ENCODE measurements around the gene KCNH2. TPM values are rescaled to one million over a fixed set of nuclear protein-coding genes. Genes with fewer than 3 reads are reported as not detected.

KCNH2 gene
- total and polyA plus RNA-seq, 10 of the 15 experiments (the other 5 are each of a cell fraction or from before 2014, with no cell fraction given) = 0.04 to 0.24 (median 0.17) TPM; not detected in 6

DNA sequence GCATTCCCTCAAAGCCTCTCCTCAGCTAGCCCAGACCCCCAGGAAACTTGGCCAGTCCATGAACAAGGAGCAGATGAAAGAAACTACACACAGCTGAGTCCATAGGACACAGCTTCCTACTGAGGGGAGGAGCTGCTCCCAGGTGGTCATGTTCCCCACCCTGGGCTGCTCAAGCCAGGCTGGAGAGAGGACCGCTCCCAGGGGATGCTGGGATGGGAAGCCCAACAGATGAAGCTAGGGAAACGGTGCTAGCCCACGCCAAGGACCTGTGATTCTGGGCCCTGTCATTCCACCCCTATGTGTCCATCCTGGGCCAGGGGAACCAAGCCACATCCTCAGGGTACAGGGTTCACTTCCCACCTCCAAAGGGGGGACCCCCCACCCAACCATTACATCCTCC is 19.0 kb downstream of the KCNH2 start:
- intact Hi-C loops (cut with micrococcal nuclease; ENCODE audit: unreplicated experiment) (no loop called here), in situ Hi-C loops (cut with MboI) (no loop called here)
- DNase-seq (ENCODE audit: low read depth, low spot score) (no peak), ATAC-seq (no peak), FAIRE-seq (no peak)
- no peak overlapping the region for H3K4me3 ChIP-seq
- BruUV-seq (replicated peaks) = no TSS peak
- H3K4me2 ChIP-seq (ENCODE audit: control insufficient read depth, insufficient read depth) = no peak overlapping the region
- ChIA-PET POLR2A (interaction anchor here (0.5 kb wide), 1 partner anchor 556 kb away, joined by 3 read pairs; no protein-coding TSS in a partner anchor), RAD21 (ENCODE audit: unreplicated experiment) (no interaction called here), SMC1A (ENCODE audit: uncharacterized antibody, unreplicated experiment) (no interaction called here), CTCF (interaction anchor here (0.7 to 0.8 kb wide), 2 partner anchors 57 to 61 kb away, joined by 3 read pairs; no protein-coding TSS in a partner anchor)
- no peaks in the 10 kb centered on the region for H3K9me3 ChIP-seq (replicated peaks; ENCODE audit: control insufficient read depth, insufficient read depth, low read length)
- no peaks in the 10 kb centered on the region for H3K36me3 ChIP-seq (ENCODE audit: control insufficient read depth in 2 of 2, insufficient read depth in 2 of 2, low read length in 1 of 2)
- no peak overlapping the region for H3K27ac ChIP-seq (ENCODE audit: control insufficient read depth, insufficient read depth)
- TF ChIP-seq JUND (IDR thresholded peaks at IDR 0.05; ENCODE audit: low read depth, low read length) (no peak), NFXL1 (IDR thresholded peaks at IDR 0.05; ENCODE audit: borderline replicate concordance) (no peak), LARP7 (IDR thresholded peaks at IDR 0.05) (no peak), DPF2 (IDR thresholded peaks at IDR 0.05) (no peak), KLF5 (IDR thresholded peaks at IDR 0.05; ENCODE audit: partially characterized antibody) (no peak), ZNF217 (IDR thresholded peaks at IDR 0.05) (no peak), TARDBP (IDR thresholded peaks at IDR 0.05; ENCODE audit: borderline replicate concordance) (no peak), RFX5 (IDR thresholded peaks at IDR 0.05; ENCODE audit: low read depth, low read length) (no peak), NBN (IDR thresholded peaks at IDR 0.05) (no peak), KDM1A (IDR thresholded peaks at IDR 0.05; ENCODE audit: borderline replicate concordance) (no peak), POLR2AphosphoS2 (IDR thresholded peaks at IDR 0.05; ENCODE audit: low read depth, low read length) (no peak), CREM (IDR thresholded peaks at IDR 0.05; ENCODE audit: low read depth) (no peak)
- TF ChIP-seq, protein P1, sequence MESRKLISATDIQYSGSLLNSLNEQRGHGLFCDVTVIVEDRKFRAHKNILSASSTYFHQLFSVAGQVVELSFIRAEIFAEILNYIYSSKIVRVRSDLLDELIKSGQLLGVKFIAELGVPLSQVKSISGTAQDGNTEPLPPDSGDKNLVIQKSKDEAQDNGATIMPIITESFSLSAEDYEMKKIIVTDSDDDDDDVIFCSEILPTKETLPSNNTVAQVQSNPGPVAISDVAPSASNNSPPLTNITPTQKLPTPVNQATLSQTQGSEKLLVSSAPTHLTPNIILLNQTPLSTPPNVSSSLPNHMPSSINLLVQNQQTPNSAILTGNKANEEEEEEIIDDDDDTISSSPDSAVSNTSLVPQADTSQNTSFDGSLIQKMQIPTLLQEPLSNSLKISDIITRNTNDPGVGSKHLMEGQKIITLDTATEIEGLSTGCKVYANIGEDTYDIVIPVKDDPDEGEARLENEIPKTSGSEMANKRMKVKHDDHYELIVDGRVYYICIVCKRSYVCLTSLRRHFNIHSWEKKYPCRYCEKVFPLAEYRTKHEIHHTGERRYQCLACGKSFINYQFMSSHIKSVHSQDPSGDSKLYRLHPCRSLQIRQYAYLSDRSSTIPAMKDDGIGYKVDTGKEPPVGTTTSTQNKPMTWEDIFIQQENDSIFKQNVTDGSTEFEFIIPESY (IDR thresholded peaks at IDR 0.05) = no peak
- TF ChIP-seq, protein P2, sequence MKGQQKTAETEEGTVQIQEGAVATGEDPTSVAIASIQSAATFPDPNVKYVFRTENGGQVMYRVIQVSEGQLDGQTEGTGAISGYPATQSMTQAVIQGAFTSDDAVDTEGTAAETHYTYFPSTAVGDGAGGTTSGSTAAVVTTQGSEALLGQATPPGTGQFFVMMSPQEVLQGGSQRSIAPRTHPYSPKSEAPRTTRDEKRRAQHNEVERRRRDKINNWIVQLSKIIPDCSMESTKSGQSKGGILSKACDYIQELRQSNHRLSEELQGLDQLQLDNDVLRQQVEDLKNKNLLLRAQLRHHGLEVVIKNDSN (IDR thresholded peaks at IDR 0.05; ENCODE audit: borderline replicate concordance, extremely low read length, insufficient read depth, low read depth, low read length) = no peak
- TF ChIP-seq, protein P3, sequence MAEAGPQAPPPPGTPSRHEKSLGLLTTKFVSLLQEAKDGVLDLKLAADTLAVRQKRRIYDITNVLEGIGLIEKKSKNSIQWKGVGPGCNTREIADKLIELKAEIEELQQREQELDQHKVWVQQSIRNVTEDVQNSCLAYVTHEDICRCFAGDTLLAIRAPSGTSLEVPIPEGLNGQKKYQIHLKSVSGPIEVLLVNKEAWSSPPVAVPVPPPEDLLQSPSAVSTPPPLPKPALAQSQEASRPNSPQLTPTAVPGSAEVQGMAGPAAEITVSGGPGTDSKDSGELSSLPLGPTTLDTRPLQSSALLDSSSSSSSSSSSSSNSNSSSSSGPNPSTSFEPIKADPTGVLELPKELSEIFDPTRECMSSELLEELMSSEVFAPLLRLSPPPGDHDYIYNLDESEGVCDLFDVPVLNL (IDR thresholded peaks at IDR 0.05; ENCODE audit: low read depth, low read length) = no peak
- TF ChIP-seq, protein P4, sequence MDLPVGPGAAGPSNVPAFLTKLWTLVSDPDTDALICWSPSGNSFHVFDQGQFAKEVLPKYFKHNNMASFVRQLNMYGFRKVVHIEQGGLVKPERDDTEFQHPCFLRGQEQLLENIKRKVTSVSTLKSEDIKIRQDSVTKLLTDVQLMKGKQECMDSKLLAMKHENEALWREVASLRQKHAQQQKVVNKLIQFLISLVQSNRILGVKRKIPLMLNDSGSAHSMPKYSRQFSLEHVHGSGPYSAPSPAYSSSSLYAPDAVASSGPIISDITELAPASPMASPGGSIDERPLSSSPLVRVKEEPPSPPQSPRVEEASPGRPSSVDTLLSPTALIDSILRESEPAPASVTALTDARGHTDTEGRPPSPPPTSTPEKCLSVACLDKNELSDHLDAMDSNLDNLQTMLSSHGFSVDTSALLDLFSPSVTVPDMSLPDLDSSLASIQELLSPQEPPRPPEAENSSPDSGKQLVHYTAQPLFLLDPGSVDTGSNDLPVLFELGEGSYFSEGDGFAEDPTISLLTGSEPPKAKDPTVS (IDR thresholded peaks at IDR 0.05; ENCODE audit: low read depth, low read length) = no peak
- no peaks in the 10 kb centered on the region for H3K4me1 ChIP-seq (ENCODE audit: control insufficient read depth, insufficient read depth, low read length)
- WGBS (ENCODE audit: insufficient coverage, insufficient replicate concordance, low lambda C conversion rate, missing lambda C conversion rate) = 56% methylated on average over 3 of the region's 3 CpGs
- no peak overlapping the region for H3K9ac ChIP-seq (ENCODE audit: control insufficient read depth, insufficient read depth, low read length)
- no peak overlapping the region for H2AFZ ChIP-seq (ENCODE audit: control insufficient read depth, low read depth, low read length)
- no peaks in the 10 kb centered on the region for H4K20me1 ChIP-seq (ENCODE audit: control insufficient read depth, insufficient read depth)
- no peaks in the 10 kb centered on the region for H3K79me2 ChIP-seq (ENCODE audit: control insufficient read depth, insufficient read depth, low read length)
- H3K27me3 ChIP-seq (replicated peaks in 1 of 2; ENCODE audit: control insufficient read depth in 2 of 2, insufficient read depth in 2 of 2, low read length in 1 of 2) = no peaks in the 10 kb centered on the region; a peak in 2 of 4 replicates
